HEK293T (cell line): ENCODE measurements around the gene USP13.

Source experiments
- CTCF ChIA-PET: fragments of 350-600 bp; formaldehyde crosslinking; extraction: SDS; loops from one replicate; lab custom pipeline; 2021; ENCODE audit warnings: antibody characterized with exemption, inconsistent platforms; lab: Yijun Ruan, JAX
- POLR2A ChIA-PET: fragments of 350-600 bp; formaldehyde crosslinking; extraction: SDS; loops from one replicate; lab custom pipeline; 2020; ENCODE audit warnings: antibody characterized with exemption, inconsistent platforms; lab: Yijun Ruan, JAX
- DNase-seq: peaks from one replicate; pipeline ENCODE4 v3.0.0; 2012; ENCODE audit warnings: mixed read lengths; ENCODE audit errors: extremely low spot score
- ARNT ChIP-seq: fragments of 450-650 bp; IDR thresholded peaks from 2 replicates; pipeline ENCODE4 v1.6.1; 2017; ENCODE audit warnings: mild to moderate bottlenecking
- BHLHE40 ChIP-seq: fragments of 450-650 bp; IDR thresholded peaks from 2 replicates; pipeline ENCODE4 v1.6.1; 2016; ENCODE audit warnings: mild to moderate bottlenecking, moderate library complexity, borderline replicate concordance
- CTBP1 ChIP-seq: fragments of 450-650 bp; IDR thresholded peaks from 2 replicates; pipeline ENCODE4 v1.6.1; 2016; ENCODE audit warnings: borderline replicate concordance
- ELF4 ChIP-seq: fragments of 450-650 bp; IDR thresholded peaks from 2 replicates; pipeline ENCODE4 v1.6.1; 2017; ENCODE audit warnings: antibody characterized with exemption
- FOXA1 ChIP-seq: fragments of 450-650 bp; IDR thresholded peaks from 2 replicates; pipeline ENCODE4 v1.6.1; 2016; ENCODE audit warnings: mild to moderate bottlenecking
- FOXK2 ChIP-seq: fragments of 450-650 bp; IDR thresholded peaks from 2 replicates; pipeline ENCODE4 v1.6.1; 2016; ENCODE audit warnings: mild to moderate bottlenecking
- FOXM1 ChIP-seq: fragments of 450-650 bp; IDR thresholded peaks from 2 replicates; pipeline ENCODE4 v1.6.1; 2017; ENCODE audit warnings: mild to moderate bottlenecking, borderline replicate concordance
- HDGF ChIP-seq: fragments of 450-650 bp; IDR thresholded peaks from 2 replicates; pipeline ENCODE4 v1.6.1; 2017; ENCODE audit warnings: antibody characterized with exemption, borderline replicate concordance
- L3MBTL2 ChIP-seq: fragments of 450-650 bp; conservative IDR thresholded peaks from 2 replicates; pipeline ENCODE4 v1.6.1; 2016; ENCODE audit warnings: mild to moderate bottlenecking
- LEF1 ChIP-seq: fragments of 450-650 bp; IDR thresholded peaks from 2 replicates; pipeline ENCODE4 v1.6.1; 2017; ENCODE audit warnings: mild to moderate bottlenecking, borderline replicate concordance
- NFRKB ChIP-seq: fragments of 450-650 bp; IDR thresholded peaks from 2 replicates; pipeline ENCODE4 v1.6.1; 2016; ENCODE audit warnings: mild to moderate bottlenecking, moderate library complexity
- PKNOX1 ChIP-seq: fragments of 450-650 bp; IDR thresholded peaks from 2 replicates; pipeline ENCODE4 v1.6.1; 2016
- SP1 ChIP-seq: fragments of 450-650 bp; IDR thresholded peaks from 2 replicates; pipeline ENCODE4 v1.6.1; 2017
- SUZ12 ChIP-seq: fragments of 450-650 bp; IDR thresholded peaks from 2 replicates; pipeline ENCODE4 v1.6.1; 2016; ENCODE audit warnings: mild to moderate bottlenecking
- TARDBP ChIP-seq: fragments of 450-650 bp; IDR thresholded peaks from 2 replicates; pipeline ENCODE4 v1.6.1; 2016
- ZNF384 ChIP-seq: fragments of 450-650 bp; IDR thresholded peaks from 2 replicates; pipeline ENCODE4 v1.6.1; 2016

USP13 gene

GRCh38 chr3:179652447-179653095 lies at the start of gene USP13:
Gene USP13 (plus strand): TSS chr3:179653040. CDS start chr3:179653226, 186 bp downstream.
- DNase-seq: peak; percentile 52
- CTCF ChIA-PET: no interaction called here
- POLR2A ChIA-PET: interaction anchor here (0.6 to 2.0 kb wide), 6 partner anchors 9 to 90 kb away, joined by 3 to 7 read pairs (median 3); partner anchors contain the start of genes ACTL6A, MRPL47 and NDUFB5
- no peak for TF ChIP-seq L3MBTL2
- TF ChIP-seq FOXK2: no peak
- no peak for TF ChIP-seq ARNT
- TF ChIP-seq NFRKB: no peak
- no peak for TF ChIP-seq BHLHE40
- no peak for TF ChIP-seq FOXM1
- TF ChIP-seq ZNF384: no peak
- no peak for TF ChIP-seq FOXA1
- no peak for TF ChIP-seq HDGF
- no peak for TF ChIP-seq SUZ12
- TF ChIP-seq PKNOX1: no peak
- no peak for TF ChIP-seq LEF1
- TF ChIP-seq TARDBP: no peak
- TF ChIP-seq CTBP1: no peak
- TF ChIP-seq SP1: no peak

- no peak for DNase-seq
- TF ChIP-seq ELF4 (no peak), SP1 (no peak), SUZ12 (no peak), FOXA1 (no peak), HDGF (no peak), ARNT (no peak), CTBP1 (no peak), FOXM1 (no peak), NFRKB (no peak), LEF1 (no peak), FOXK2 (no peak), TARDBP (no peak), L3MBTL2 (no peak), BHLHE40 (no peak), ZNF384 (no peak), PKNOX1 (no peak)
- ChIA-PET CTCF (no interaction called here), POLR2A (no interaction called here)
These were observed 49.5 kb upstream of the USP13 start for GRCh38 chr3:179603321-179603720.

GRCh38 chr3:179603831-179604230 lies 49.0 kb upstream of the USP13 start:
- ChIA-PET CTCF (no interaction called here), POLR2A (no interaction called here)
- TF ChIP-seq ZNF384: 0 out of 2 replicates have a peak, but pooled peaks have one; percentile 35
- TF ChIP-seq TARDBP: no peak
- no peak for DNase-seq

GRCh38 chr3:179604321-179605078 lies 48.3 kb upstream of the USP13 start, which contains the start of the genes MRPL47 and NDUFB5:
Gene MRPL47 (minus strand): TSS chr3:179604638. CDS start chr3:179604624, 14 bp downstream.
Gene NDUFB5 (plus strand): TSS chr3:179604794. CDS start chr3:179604816, 22 bp downstream.
- TF ChIP-seq HDGF (no peak), SP1 (no peak), ARNT (no peak), NFRKB (peak; percentile 75), FOXK2 (no peak), TARDBP (no peak), L3MBTL2 (no peak), CTBP1 (no peak), LEF1 (no peak), ELF4 (0 out of 2 replicates have a peak, but pooled peaks have one; percentile 42), FOXA1 (no peak), SUZ12 (no peak), PKNOX1 (no peak), FOXM1 (no peak), ZNF384 (no peak)
- CTCF ChIA-PET: no interaction called here
- POLR2A ChIA-PET: interaction anchor here (0.7 to 1.5 kb wide), 8 partner anchors 9 to 48 kb away, joined by 3 to 5 read pairs (median 3); partner anchors contain the start of gene ACTL6A
- peak; percentile 87 for DNase-seq

GRCh38 chr3:179606534-179607085 lies 46.2 kb upstream of the USP13 start:
- POLR2A ChIA-PET: no interaction called here
- no peak for TF ChIP-seq BHLHE40
- TF ChIP-seq CTBP1: no peak
- no peak for TF ChIP-seq NFRKB
- CTCF ChIA-PET: interaction anchor here (0.6 kb wide), 2 partner anchors 12 to 89 kb away, joined by 3 to 5 read pairs; no protein-coding TSS in a partner anchor

More at GRCh38 chr3:179606534-179607085, 46.2 kb upstream of the USP13 start:
- DNase-seq: no peak
